Measurements from ENCODE around the gene FEZ2. TPM values are rescaled to one million over a fixed set of nuclear protein-coding genes. Genes with fewer than 3 reads are reported as not detected.

Gene FEZ2
- total and polyA plus RNA-seq, 2 experiments from 2014 or later: 28.0 to 32.9 TPM

DNA sequence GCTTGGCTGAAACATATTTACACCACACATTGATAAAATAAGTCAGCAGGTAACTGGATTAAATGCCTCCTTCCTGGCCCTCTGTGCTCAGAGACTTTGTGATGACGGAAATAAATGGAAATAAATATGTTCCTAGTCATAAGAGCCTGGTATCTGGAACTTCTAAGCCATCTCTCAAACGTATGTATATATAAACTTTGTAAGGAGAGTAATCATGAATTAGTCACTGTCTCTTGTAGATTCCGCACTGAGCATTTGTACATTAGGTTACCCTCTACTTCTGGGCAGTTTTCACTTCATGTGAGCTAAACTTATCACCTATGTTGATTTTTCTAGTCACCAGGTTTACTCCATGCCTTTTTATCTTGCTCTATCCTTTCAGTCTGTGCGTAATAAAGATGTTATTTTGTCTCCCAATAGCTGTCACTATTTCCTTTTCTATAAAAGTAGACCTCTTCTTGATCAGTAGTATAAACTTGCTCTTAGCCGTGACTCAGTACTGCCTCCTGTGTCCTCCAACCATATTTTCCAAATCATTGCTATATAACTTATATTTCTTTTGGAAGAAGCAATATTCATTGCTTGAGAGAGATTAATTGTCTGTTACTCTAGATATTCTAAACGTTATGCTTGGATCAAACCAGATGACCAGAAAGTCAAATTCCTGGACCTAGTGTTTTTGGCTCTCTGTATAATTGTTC lies 53.2 kb downstream of the FEZ2 start:
- no peaks in the 10 kb centered on the region for H3K9me3 Mint-ChIP-seq
- no peak for ATAC-seq
- H3K27me3 ChIP-seq (ENCODE audit: insufficient read depth): no peaks in the 10 kb centered on the region

GRCh38 chr2:36541891-36542595 lies 55.9 kb downstream of the FEZ2 start:
- no peaks in the 10 kb centered on the region for H3F3A ChIP-seq (replicated peaks; ENCODE audit: low read depth)
- Mint-ChIP-seq H3K4me1 (no peaks in the 10 kb centered on the region), H3K36me3 (ENCODE audit: low read depth) (peaks cover 29% of the 10 kb centered on the region), H3K4me3 (no peak overlapping the region), H3K27me3 (ENCODE audit: insufficient read depth, low read depth, poor library complexity) (peaks cover 2% of the 10 kb centered on the region), H3K27ac (peak overlapping the region; percentile 60), H3K9me3 (no peaks in the 10 kb centered on the region)
- H3K4me2 ChIP-seq: no peak overlapping the region
- no peaks in the 10 kb centered on the region for H3K4me1 ChIP-seq (ENCODE audit: insufficient read depth)
- ATAC-seq (no peak), DNase-seq (ENCODE audit: low spot score) (no peak)
- H3K27ac ChIP-seq (ENCODE audit: low read depth): 0 out of 2 replicates have a peak overlapping the region, but pooled peaks have one; percentile 74
- H4K20me1 ChIP-seq (replicated peaks; ENCODE audit: insufficient read depth): peaks cover 10% of the 10 kb centered on the region
- peaks cover 20% of the 10 kb centered on the region for H3K36me3 ChIP-seq (ENCODE audit: insufficient read depth)
- H3K79me2 ChIP-seq (replicated peaks; ENCODE audit: insufficient read depth): no peaks in the 10 kb centered on the region
- H2AFZ ChIP-seq: no peak overlapping the region
- no peaks in the 10 kb centered on the region for H3K9me2 ChIP-seq (ENCODE audit: insufficient read depth)
- TF ChIP-seq CTCF (conservative IDR thresholded peaks at IDR 0.05; ENCODE audit: low read depth in 2 of 2) (no peak), STAT1 (IDR thresholded peaks at IDR 0.05; ENCODE audit: unreplicated experiment) (no peak)
- H3K4me3 ChIP-seq: no peak overlapping the region
- no peaks in the 10 kb centered on the region for H3K27me3 ChIP-seq (ENCODE audit: insufficient read depth)

More for the DNA sequence above, 53.2 kb downstream of the FEZ2 start:
- no peak overlapping the region for H3K4me2 ChIP-seq
- H3K27ac Mint-ChIP-seq: no peak overlapping the region
- H3K27me3 Mint-ChIP-seq (ENCODE audit: insufficient read depth, low read depth, poor library complexity): peaks cover 2% of the 10 kb centered on the region
- no peak overlapping the region for H2AFZ ChIP-seq
- H3K36me3 ChIP-seq (ENCODE audit: insufficient read depth): peaks cover 19% of the 10 kb centered on the region
- no peak overlapping the region for H3K4me3 Mint-ChIP-seq
- no peak overlapping the region; the same call in 1 of the 2 replicates for H3K27ac ChIP-seq (ENCODE audit: low read depth)
- H3F3A ChIP-seq (replicated peaks; ENCODE audit: low read depth): no peaks in the 10 kb centered on the region
- no peaks in the 10 kb centered on the region for H3K79me2 ChIP-seq (replicated peaks; ENCODE audit: insufficient read depth)
- H3K9me2 ChIP-seq (ENCODE audit: insufficient read depth): no peaks in the 10 kb centered on the region
- no peak for DNase-seq (ENCODE audit: low spot score)
- no peaks in the 10 kb centered on the region for H3K4me1 Mint-ChIP-seq
- no peaks in the 10 kb centered on the region for H3K4me1 ChIP-seq (ENCODE audit: insufficient read depth)
- peaks cover 40% of the 10 kb centered on the region for H3K36me3 Mint-ChIP-seq (ENCODE audit: low read depth)
- TF ChIP-seq EZH2 (IDR thresholded peaks at IDR 0.05; ENCODE audit: low read depth, unreplicated experiment) (no peak), CTCF (conservative IDR thresholded peaks at IDR 0.05; ENCODE audit: low read depth in 2 of 2) (peak; percentile 27 to 56; a peak in 3 of 4 replicates)
- H4K20me1 ChIP-seq (replicated peaks; ENCODE audit: insufficient read depth): peaks cover 5% of the 10 kb centered on the region
- H3K4me3 ChIP-seq: no peak overlapping the region

Measured in GM23338 (cell line).